ENCODE data around the gene RABGAP1.

GRCh38 chr9:122923947-122924346 lies 16.9 kb upstream of the RABGAP1 start:
- TF ChIP-seq POLR2AphosphoS5 (IDR thresholded peaks at IDR 0.05; ENCODE audit: borderline replicate concordance, low read depth, low read length) = no peak
- no peak for TF ChIP-seq EZH2 (IDR thresholded peaks at IDR 0.05)
- TF ChIP-seq FOXP2 (optimal IDR thresholded peaks at IDR 0.05; ENCODE audit: control extremely low read depth, extremely low read length, insufficient read depth) = no peak
